Endodermal cell (in vitro differentiated cells): ENCODE results near the gene GINS3. TPM values are rescaled to one million over a fixed set of nuclear protein-coding genes. Genes with fewer than 3 reads are reported as not detected.

Experiments
- DNase-seq: peaks from one replicate; pipeline ENCODE4 v3.0.0-alpha.2; 2017
- H3K27ac ChIP-seq: 2 replicates; pipeline ENCODE4 v1.5.1; 2013; ENCODE audit warnings: mild to moderate bottlenecking, low read depth, low read length, moderate library complexity
- H3K27me3 ChIP-seq: 2 replicates; pipeline ENCODE4 v1.6.1; 2013; ENCODE audit warnings: mild to moderate bottlenecking, low read length, moderate library complexity; ENCODE audit not compliant: insufficient read depth, control insufficient read depth, poor library complexity, severe bottlenecking
- H3K36me3 ChIP-seq: 2 replicates; pipeline ENCODE4 v1.7.0; 2013; ENCODE audit warnings: mild to moderate bottlenecking, low read length, moderate library complexity; ENCODE audit not compliant: control insufficient read depth, insufficient read depth
- H3K4me1 ChIP-seq: one replicate; pipeline ENCODE4 v1.7.0; 2013; ENCODE audit warnings: low read length; ENCODE audit not compliant: control insufficient read depth, insufficient read depth
- H3K4me3 ChIP-seq: 2 replicates; pipeline ENCODE4 v1.5.1; 2013; ENCODE audit warnings: mild to moderate bottlenecking, low read length, moderate library complexity
- H3K9ac ChIP-seq: 2 replicates; pipeline ENCODE4 v1.6.1; 2013; ENCODE audit warnings: mild to moderate bottlenecking, low read length, moderate library complexity; ENCODE audit not compliant: poor library complexity, severe bottlenecking; ENCODE audit errors: extremely low read depth
- H3K9me3 ChIP-seq: 2 replicates; pipeline ENCODE4 v1.6.1; 2013; ENCODE audit warnings: mild to moderate bottlenecking, low read length, moderate library complexity; ENCODE audit not compliant: control insufficient read depth
- H3K27ac Mint-ChIP-seq: 2 replicates; pipeline ENCODE4 v1.8.0; 2020; ENCODE audit warnings: mixed read lengths
- H3K27me3 Mint-ChIP-seq: 2 replicates; pipeline ENCODE4 v1.8.0; 2021; ENCODE audit warnings: mild to moderate bottlenecking, mixed read lengths; ENCODE audit not compliant: insufficient read depth
- H3K36me3 Mint-ChIP-seq: 2 replicates; pipeline ENCODE4 v1.8.0; 2020; ENCODE audit warnings: low read depth, mixed read lengths
- H3K4me1 Mint-ChIP-seq: 2 replicates; pipeline ENCODE4 v1.8.0; 2020; ENCODE audit warnings: mixed read lengths
- H3K4me3 Mint-ChIP-seq: 2 replicates; pipeline ENCODE4 v1.8.0; 2020; ENCODE audit warnings: mild to moderate bottlenecking, moderate library complexity, mixed read lengths
- H3K9me3 Mint-ChIP-seq: 2 replicates; pipeline ENCODE4 v1.8.0; 2020; ENCODE audit warnings: mild to moderate bottlenecking, mixed read lengths
- CTCF ChIP-seq: fragments of 200-600 bp; sonication (generic); conservative IDR thresholded peaks from 2 replicates; pipeline ENCODE4 v1.5.0; 2021; ENCODE audit warnings: antibody characterized with exemption, mild to moderate bottlenecking
- WGBS, 2 experiments: methylation state at CpG; one replicate each; pipeline versions ENCODE4 v1.1.5 to v1.1.7; 2013; ENCODE audit warnings: missing lambda C conversion rate in 2 of 2, mixed read lengths in 1 of 2; ENCODE audit not compliant: insufficient coverage in 1 of 2, insufficient read length in 1 of 2; 5-methylcytosine and 5-hydroxymethylcytosine counted together
- total RNA-seq, 2 donors: library from RNA; stranded (reverse); fragmentation: NEBNext Ultra II Directional in 1 of 2; extraction: Animal tissue kit (Norgen Biotek cat#: 25700) in 1 of 2; gene quantifications; 2 replicates in 1 of 2; 3 replicates in 1 of 2; pipeline ENCODE4 v1.2.1, GENCODE V29; 2021

Gene GINS3
- total RNA-seq, 2 donors from 2014 or later = 10.5 to 14.7 TPM

GRCh38 chr16:58377932-58378331 is 14.3 kb upstream of the GINS3 start:
- H3K4me3 Mint-ChIP-seq = no peak overlapping the region
- 89 to 91% methylated on average over 3 to 4 of the region's 4 CpGs for WGBS, 2 experiments
- no peak for DNase-seq
- Histone ChIP-seq H3K36me3 (no peaks in the 10 kb centered on the region), H3K9me3 (no peaks in the 10 kb centered on the region), H3K27me3 (no peaks in the 10 kb centered on the region), H3K4me1 (no peaks in the 10 kb centered on the region), H3K9ac (no peak overlapping the region), H3K4me3 (no peak overlapping the region), H3K27ac (no peak overlapping the region)
- no peak for TF ChIP-seq CTCF
- H3K27ac Mint-ChIP-seq = no peak overlapping the region
- H3K4me1 Mint-ChIP-seq = no peaks in the 10 kb centered on the region
- peaks cover 18% of the 10 kb centered on the region for H3K27me3 Mint-ChIP-seq
- H3K36me3 Mint-ChIP-seq = no peaks in the 10 kb centered on the region
- H3K9me3 Mint-ChIP-seq = no peaks in the 10 kb centered on the region

- Histone ChIP-seq H3K4me3 (no peak overlapping the region), H3K4me1 (no peaks in the 10 kb centered on the region), H3K36me3 (no peaks in the 10 kb centered on the region), H3K27ac (no peak overlapping the region), H3K27me3 (no peaks in the 10 kb centered on the region), H3K9ac (no peak overlapping the region), H3K9me3 (no peaks in the 10 kb centered on the region)
- H3K4me1 Mint-ChIP-seq = no peaks in the 10 kb centered on the region
- no peaks in the 10 kb centered on the region for H3K9me3 Mint-ChIP-seq
- peaks cover 19% of the 10 kb centered on the region for H3K27me3 Mint-ChIP-seq
- H3K4me3 Mint-ChIP-seq = no peak overlapping the region
- H3K36me3 Mint-ChIP-seq = no peaks in the 10 kb centered on the region
- no peak for DNase-seq
- H3K27ac Mint-ChIP-seq = no peak overlapping the region
- no peak for TF ChIP-seq CTCF
These were observed 13.9 kb upstream of the GINS3 start for GRCh38 chr16:58378401-58378800.

GRCh38 chr16:58379736-58380135 is 12.5 kb upstream of the GINS3 start:
- DNase-seq = no peak
- H3K9me3 Mint-ChIP-seq = no peaks in the 10 kb centered on the region
- Histone ChIP-seq H3K27me3 (no peaks in the 10 kb centered on the region), H3K9me3 (no peaks in the 10 kb centered on the region), H3K9ac (no peak overlapping the region), H3K36me3 (no peaks in the 10 kb centered on the region), H3K4me3 (no peak overlapping the region), H3K4me1 (no peaks in the 10 kb centered on the region), H3K27ac (no peak overlapping the region)
- no peak overlapping the region for H3K27ac Mint-ChIP-seq
- H3K27me3 Mint-ChIP-seq = peaks cover 18% of the 10 kb centered on the region
- H3K4me3 Mint-ChIP-seq = no peak overlapping the region
- no peaks in the 10 kb centered on the region for H3K36me3 Mint-ChIP-seq
- H3K4me1 Mint-ChIP-seq = no peaks in the 10 kb centered on the region
- TF ChIP-seq CTCF = no peak
- WGBS, 2 experiments = 85 to 91% methylated on average over 4 of the region's 4 CpGs
